SW 1271 (cell line): ENCODE measurements around the gene TPST1.
A peak's percentile ranks its signal among the peaks of the same experiment; 100 is the strongest.
"Not testable (repeated sequence)": the region's sequence is repeated elsewhere in the genome, so short reads cannot be mapped to it uniquely, and the experiment has no call there.

Experiments
- DNase-seq, 2 experiments: peaks; one replicate each; lab custom pipeline; 2025; lab: John Stamatoyannopoulos, UW

TPST1 gene

GRCh38 chr7:66331883-66332282 lies 126.7 kb downstream of the TPST1 start:
- no peak for DNase-seq

- no peak for DNase-seq
Observed at GRCh38 chr7:66333443-66333842, 128.3 kb downstream of the TPST1 start.

GRCh38 chr7:66335318-66335717 lies 130.2 kb downstream of the TPST1 start:
- no peak for DNase-seq

GRCh38 chr7:66336760-66337159 lies 131.6 kb downstream of the TPST1 start:
- DNase-seq, result no peak

- DNase-seq, result no peak
Observed at GRCh38 chr7:66339141-66339540, 134.0 kb downstream of the TPST1 start.

GRCh38 chr7:66344166-66344565 lies 139.0 kb downstream of the TPST1 start:
- no peak for DNase-seq

- no peak for DNase-seq
Observed at GRCh38 chr7:66348531-66348930, 143.4 kb downstream of the TPST1 start.

- no peak for DNase-seq
Observed at GRCh38 chr7:66348959-66349358, 143.8 kb downstream of the TPST1 start.

- DNase-seq, result peak in 1 of 2 experiments; percentile 32
Observed at GRCh38 chr7:66352071-66352470, 146.9 kb downstream of the TPST1 start.

GRCh38 chr7:66353547-66353946 lies 148.4 kb downstream of the TPST1 start:
- DNase-seq, result no peak

- DNase-seq, result no peak
Observed at GRCh38 chr7:66355756-66356155, 150.6 kb downstream of the TPST1 start.

- DNase-seq, result peak in 1 of 2 experiments; percentile 81
Observed at GRCh38 chr7:66356277-66356721, 151.2 kb downstream of the TPST1 start.

- DNase-seq, result no peak
Observed at GRCh38 chr7:66357087-66357486, 152.0 kb downstream of the TPST1 start.

- no peak for DNase-seq
Observed at GRCh38 chr7:66359656-66360211, 154.6 kb downstream of the TPST1 start.

GRCh38 chr7:66362136-66362535 lies 157.0 kb downstream of the TPST1 start:
- no peak for DNase-seq

- no peak for DNase-seq
Observed at GRCh38 chr7:66363635-66364034, 158.5 kb downstream of the TPST1 start.

- DNase-seq, result not testable (repeated sequence)
Observed at GRCh38 chr7:66365031-66365430, 159.9 kb downstream of the TPST1 start.

GRCh38 chr7:66371096-66371824 lies 166.1 kb downstream of the TPST1 start:
- DNase-seq, result no peak

GRCh38 chr7:66374141-66374840 lies 169.2 kb downstream of the TPST1 start:
- DNase-seq, result not testable (repeated sequence)

- DNase-seq, result no peak
Observed at GRCh38 chr7:66376264-66376945, 171.3 kb downstream of the TPST1 start.

GRCh38 chr7:66377045-66377444 lies 171.9 kb downstream of the TPST1 start:
- DNase-seq, result no peak

GRCh38 chr7:66377714-66378113 lies 172.6 kb downstream of the TPST1 start:
- DNase-seq, result no peak
